Heart left ventricle (tissue), 16 donors: ENCODE data around the gene CD59. TPM values are rescaled to one million over a fixed set of nuclear protein-coding genes. Genes with fewer than 3 reads are reported as not detected.

Source experiments
- ATAC-seq, 4 donors: fragments of 200-7000 bp; cut with Tn5 transposase; one replicate each; pipeline ENCODE4 v1.9.1; 2020 to 2022; ENCODE audit warnings: moderate library complexity in 4 of 4, mild to moderate bottlenecking in 3 of 4, moderate number of reproducible peaks in 1 of 4
- DNase-seq, 5 donors: peaks; one replicate each; pipeline ENCODE4 v3.0.0-alpha.2; 2020
- H3K27ac ChIP-seq, 12 donors: fragments of 200-600 bp; sonication (generic) in 4 of 12; one replicate each; pipeline versions ENCODE4 v1.5.0 to v1.8.0; 2016 to 2022; ENCODE audit warnings: mild to moderate bottlenecking in 2 of 12
- H3K27me3 ChIP-seq, 9 donors: fragments of 200-600 bp; sonication (generic) in 2 of 9; one replicate each; pipeline versions ENCODE4 v1.5.1 to v1.8.0; 2016 to 2022; ENCODE audit warnings: mild to moderate bottlenecking in 3 of 9
- H3K36me3 ChIP-seq, 9 donors: fragments of 200-600 bp; sonication (generic) in 2 of 9; one replicate each; pipeline versions ENCODE4 v1.5.0 to v1.8.0; 2018 to 2022; ENCODE audit warnings: mild to moderate bottlenecking in 2 of 9
- H3K4me1 ChIP-seq, 12 donors: fragments of 200-600 bp; sonication (generic) in 4 of 12; one replicate each; pipeline versions ENCODE4 v1.5.0 to v1.8.0; 2016 to 2022; ENCODE audit warnings: mild to moderate bottlenecking in 3 of 12
- H3K4me3 ChIP-seq, 12 donors: fragments of 200-600 bp; sonication (generic) in 4 of 12; one replicate each; pipeline versions ENCODE4 v1.5.0 to v1.8.0; 2017 to 2022; ENCODE audit warnings: mild to moderate bottlenecking in 9 of 12, moderate library complexity in 4 of 12
- H3K9me3 ChIP-seq, 12 donors: fragments of 200-600 bp; sonication (generic) in 4 of 12; one replicate each; pipeline versions ENCODE4 v1.5.0 to v1.8.0; 2016 to 2022; ENCODE audit warnings: mild to moderate bottlenecking in 1 of 12
- CTCF ChIP-seq, 12 donors: fragments of 200-600 bp; sonication (generic) in 4 of 12; IDR thresholded peaks; one replicate each; pipeline versions ENCODE4 v1.5.0 to v1.8.0; 2018 to 2022; ENCODE audit warnings: antibody characterized with exemption in 12 of 12, mild to moderate bottlenecking in 5 of 12
- POLR2A ChIP-seq, 2 donors: fragments of 450-650 bp; IDR thresholded peaks; one replicate each; pipeline ENCODE4 v1.6.1; 2017; ENCODE audit warnings: antibody characterized with exemption in 2 of 2, mild to moderate bottlenecking in 2 of 2, moderate library complexity in 2 of 2
- WGBS, 4 donors: extraction: QIAGEN DNeasy Blood & Tissue Kit in 2 of 4; methylation state at CpG; one replicate each; pipeline versions ENCODE4 v1.1.5 to v1.1.7; 2013 to 2018; 5-methylcytosine and 5-hydroxymethylcytosine counted together
- intact Hi-C, 10 donors: fragments of 100-400 bp; cut with DNase I; formaldehyde crosslinking; loops; one replicate each; pipeline versions ENCODE4 v1.11.1 to v1.14.2; 2022
- polyA plus RNA-seq, 2 donors: library from polyadenylated mRNA; stranded (reverse); fragments of 200-250 nt; gene quantifications; one replicate each; pipeline ENCODE4 v1.2.3, GENCODE V29; 2013
- total RNA-seq, 9 donors: library from RNA; depleted of rRNA in 2 of 9; stranded (reverse); fragments of >200 nt in 2 of 9; fragmentation: NEBNext Ultra II Directional in 3 of 9; extraction: Animal tissue kit (Norgen Biotek cat#: 25700) in 3 of 9; gene quantifications; one replicate each; pipeline versions ENCODE4 v1.1.0 to v1.2.4, GENCODE V29; 2016 to 2023
- donor health status: ischemic (EF 13 %, LVEDD 7.1; RV severe dilation, severe dysfunction).
- donor health status: healthy with polysubstance abuse.
- donor health status: DM: no; HTN: yes; CAD: no.
- donor health status: DM: no; HTN: no; CAD: no.
- donor health status: ischemic (EF 25% LVEDD 6.9; RV normal size, moderate dysfunction).
- donor health status: ischemic (EF 25% LVEDD 5.7; RV mildly dilated, moderate dysfunction).
- donor health status: healthy.
- donor health status: DM: yes; HTN: yes; CAD: no.
- donor health status: ischemic (EF 35%, LVEDD 5.7; RV mildly dilated, moderate dysfunction).
- donor health status: nonischemic (EF 11% LVEDD 7.7; RV severe dilation, severe dysfunction).
- donor health status: DM: yes; HTN: yes; CAD: no.
- donor health status: PGD.
- donor health status: ischemic (EF 29% LVEDD 5.4; RV normal size, mild dysfunction).
- donor health status: nonischemic (EF 23%, LVEDD 6.1; RV moderate dilation, normal function).

The CD59 gene
- total and polyA plus RNA-seq, 11 donors, result 133 to 1,434 (median 930) TPM

GRCh38 chr11:33721426-33721825, 14.8 kb downstream of the CD59 start:
- H3K36me3 ChIP-seq, result peaks cover 3 to 60% (median 56%) of the 10 kb centered on the region in 9 donors
- H3K9me3 ChIP-seq, result no peaks in the 10 kb centered on the region
- TF ChIP-seq CTCF (IDR thresholded peaks at IDR 0.05) (no peak), POLR2A (IDR thresholded peaks at IDR 0.05) (no peak)
- no peaks in the 10 kb centered on the region for H3K27me3 ChIP-seq
- DNase-seq (peak in 1 of 5 donors; percentile 66), ATAC-seq (peak in 2 of 4 donors; percentile 28 to 29)
- WGBS, 4 donors, result 0 to 24% (median 16%) methylated on average over 1 of the region's 1 CpG
- peaks cover 39 to 97% (median 75%) of the 10 kb centered on the region in 12 donors for H3K4me1 ChIP-seq
- H3K4me3 ChIP-seq, result no peak overlapping the region
- peak overlapping the region; percentile 78 to 96 (median 91) for H3K27ac ChIP-seq
- intact Hi-C loops, result no loop called here

- ATAC-seq, result no peak
- no peaks in the 10 kb centered on the region for H3K9me3 ChIP-seq
- H3K4me1 ChIP-seq, result peaks cover 28 to 95% (median 76%) of the 10 kb centered on the region in 12 donors
- WGBS, 4 donors, result 82 to 85% (median 82%) methylated on average over 5 of the region's 5 CpGs
- H3K27me3 ChIP-seq, result no peaks in the 10 kb centered on the region
- intact Hi-C loops, result no loop called here
- H3K27ac ChIP-seq, result peak overlapping the region in 7 of 12 donors; percentile 23 to 96 (median 93)
- peaks cover 3 to 78% (median 73%) of the 10 kb centered on the region in 9 donors for H3K36me3 ChIP-seq
- no peak for DNase-seq
- TF ChIP-seq CTCF (IDR thresholded peaks at IDR 0.05) (no peak), POLR2A (IDR thresholded peaks at IDR 0.05) (no peak)
- no peak overlapping the region for H3K4me3 ChIP-seq
These were observed 16.6 kb downstream of the CD59 start for GRCh38 chr11:33719587-33719986.

GRCh38 chr11:33718440-33718839, 17.8 kb downstream of the CD59 start:
- Histone ChIP-seq H3K36me3 (peaks cover 3 to 90% (median 85%) of the 10 kb centered on the region in 9 donors), H3K4me3 (no peak overlapping the region), H3K4me1 (peaks cover 23 to 95% (median 68%) of the 10 kb centered on the region in 12 donors), H3K27ac (peak overlapping the region in 4 of 12 donors; percentile 27 to 96 (median 63)), H3K9me3 (no peaks in the 10 kb centered on the region), H3K27me3 (no peaks in the 10 kb centered on the region)
- intact Hi-C loops, result no loop called here
- DNase-seq, result no peak
- TF ChIP-seq POLR2A (IDR thresholded peaks at IDR 0.05) (no peak), CTCF (IDR thresholded peaks at IDR 0.05) (no peak)
- 69 to 82% (median 73%) methylated on average over 2 of the region's 2 CpGs for WGBS, 4 donors
- no peak for ATAC-seq

GRCh38 chr11:33716243-33716642, 20.0 kb downstream of the CD59 start:
- 59 to 75% (median 63%) methylated on average over 2 of the region's 2 CpGs for WGBS, 4 donors
- intact Hi-C loops, result no loop called here

More at GRCh38 chr11:33716243-33716642, 20.0 kb downstream of the CD59 start:
- H3K27ac ChIP-seq, result peak overlapping the region; percentile 27 to 81 (median 67)
- no peaks in the 10 kb centered on the region for H3K27me3 ChIP-seq
- ATAC-seq (peak in 1 of 4 donors; percentile 46), DNase-seq (no peak)
- peaks cover 3 to 90% (median 56%) of the 10 kb centered on the region in 12 donors for H3K4me1 ChIP-seq
- H3K36me3 ChIP-seq, result peaks cover 3 to 100% (median 98%) of the 10 kb centered on the region in 9 donors
- peak; percentile 8 to 63 (median 36) for TF ChIP-seq CTCF (IDR thresholded peaks at IDR 0.05)
- TF ChIP-seq POLR2A (IDR thresholded peaks at IDR 0.05), result no peak
- no peaks in the 10 kb centered on the region for H3K9me3 ChIP-seq
- H3K4me3 ChIP-seq, result no peak overlapping the region
